Neural progenitor cell (in vitro differentiated cells): ENCODE measurements around the gene TEKT1.

Source experiments
- CTCF ChIP-seq: fragments of 200-600 bp; sonication (generic); IDR thresholded peaks from 2 replicates; pipeline ENCODE4 v1.5.1; 2017; ENCODE audit warnings: antibody characterized with exemption, mild to moderate bottlenecking
- EZH2 ChIP-seq: fragments of 200-600 bp; sonication (generic); IDR thresholded peaks from 2 replicates; pipeline ENCODE4 v1.6.1; 2017; ENCODE audit warnings: antibody characterized with exemption, mild to moderate bottlenecking, moderate library complexity

- TF ChIP-seq CTCF (no peak), EZH2 (no peak)
Measured at GRCh38 chr17:6862825-6863224, 31.3 kb upstream of the TEKT1 start.
